A549 (cell line): Measurements from ENCODE around the gene WDR19. TPM values are rescaled to one million over a fixed set of nuclear protein-coding genes. Genes with fewer than 3 reads are reported as not detected.

Experiments used
- ATAC-seq, 2 experiments: fragments of 200-7000 bp in 1 of 2; fragments of >200 bp in 1 of 2; cut with Nextera tagmentation in 1 of 2; cut with Tn5 transposase in 1 of 2; 3 replicates each; pipeline versions ENCODE4 v1.8.0 to v1.9.1; 2018 to 2020; ENCODE audit warnings: mild to moderate bottlenecking in 1 of 2, moderate library complexity in 1 of 2
- CTCF ChIA-PET: fragments of 300-600 bp; sonication (Branson Sonifier 250); formaldehyde crosslinking; extraction: SDS; loops from one replicate; lab custom pipeline; 2021; ENCODE audit warnings: antibody characterized with exemption, inconsistent platforms; lab: Yijun Ruan, JAX
- POLR2A ChIA-PET: fragments of 350-600 bp; formaldehyde crosslinking; extraction: SDS; loops from one replicate; lab custom pipeline; 2021; ENCODE audit warnings: antibody characterized with exemption, inconsistent platforms; lab: Yijun Ruan, JAX
- DNase-seq, 2 experiments: peaks; one replicate each; pipeline versions ENCODE4 v3.0.0 to v3.0.0-alpha.2; 2011 to 2016; ENCODE audit warnings: low read depth in 1 of 2, low spot score in 1 of 2
- FAIRE-seq: peaks from 2 replicates; lab custom pipeline; 2011; peaks lifted over from hg19 to GRCh38; lab: Jason Lieb, UNC
- H3K27ac ChIP-seq, 2 experiments: fragments of >200 bp; sonication (Bioruptor Twin); formaldehyde crosslinking; 3 replicates each; pipeline ENCODE4 v1.5.1; 2016 to 2017
- H3K4me1 ChIP-seq: fragments of >200 bp; sonication (Bioruptor Twin); formaldehyde crosslinking; 3 replicates; pipeline ENCODE4 v1.6.1; 2016
- H3K4me2 ChIP-seq: fragments of >200 bp; sonication (Bioruptor Twin); formaldehyde crosslinking; 3 replicates; pipeline ENCODE4 v1.6.1; 2016
- H3K4me3 ChIP-seq: fragments of >200 bp; sonication (Bioruptor Twin); formaldehyde crosslinking; 3 replicates; pipeline ENCODE4 v1.5.1; 2016
- H3K9me3 ChIP-seq: fragments of >200 bp; sonication (Bioruptor Twin); formaldehyde crosslinking; 3 replicates; pipeline ENCODE4 v1.6.1; 2016
- ATOH8 ChIP-seq: fragments of 250-450 bp; sonication (Bioruptor Pico); IDR thresholded peaks from 2 replicates; pipeline ENCODE4 v1.5.0; 2020; ENCODE audit warnings: low read depth, mild to moderate bottlenecking, moderate library complexity
- CEBPB ChIP-seq, 2 experiments: fragments of >200 bp in 1 of 2; sonication (Bioruptor Twin) in 1 of 2; formaldehyde crosslinking in 1 of 2; IDR thresholded peaks; 2 replicates each; pipeline ENCODE4 v1.6.1; 2012 to 2016
- CHD4 ChIP-seq: fragments of 200-600 bp; sonication (generic); IDR thresholded peaks from 2 replicates; pipeline ENCODE4 v1.6.1; 2016; ENCODE audit warnings: antibody characterized with exemption, mild to moderate bottlenecking, borderline replicate concordance
- E2F6 ChIP-seq: IDR thresholded peaks from 2 replicates; pipeline ENCODE4 v1.6.1; 2012; ENCODE audit warnings: low read depth, borderline replicate concordance
- EHF ChIP-seq: fragments of 250-450 bp; sonication (Bioruptor Pico); IDR thresholded peaks from 2 replicates; pipeline ENCODE4 v1.5.0; 2020; ENCODE audit warnings: mild to moderate bottlenecking
- EHMT2 ChIP-seq: fragments of 200-600 bp; sonication (generic); IDR thresholded peaks from 2 replicates; pipeline ENCODE4 v1.6.1; 2016; ENCODE audit warnings: antibody characterized with exemption, low read depth, mild to moderate bottlenecking, moderate library complexity
- EP300 ChIP-seq, 2 experiments: fragments of >200 bp; sonication (Bioruptor Twin); formaldehyde crosslinking; IDR thresholded peaks; 2 replicates in 1 of 2; 3 replicates in 1 of 2; pipeline ENCODE4 v1.6.1; 2016 to 2017
- ESRRA ChIP-seq: fragments of 150-350 bp; IDR thresholded peaks from 2 replicates; pipeline ENCODE4 v1.6.1; 2014; ENCODE audit warnings: mild to moderate bottlenecking, low read length, borderline replicate concordance
- FOSL2 ChIP-seq, 2 experiments: fragments of 450-650 bp in 1 of 2; fragments of >200 bp in 1 of 2; sonication (Bioruptor Twin) in 1 of 2; formaldehyde crosslinking; IDR thresholded peaks; 2 replicates each; pipeline versions ENCODE4 v1.5.0 to v1.6.1; 2016 to 2020; ENCODE audit warnings: mild to moderate bottlenecking in 1 of 2, moderate library complexity in 1 of 2
- GATA3 ChIP-seq: IDR thresholded peaks from 2 replicates; pipeline ENCODE4 v1.6.1; 2012; ENCODE audit warnings: borderline replicate concordance
- HES2 ChIP-seq: fragments of >200 bp; sonication (Bioruptor Twin); formaldehyde crosslinking; IDR thresholded peaks from 2 replicates; pipeline ENCODE4 v1.6.1; 2016
- HOXA7 ChIP-seq: fragments of 250-450 bp; sonication (Bioruptor Pico); IDR thresholded peaks from 2 replicates; pipeline ENCODE4 v1.5.0; 2020; ENCODE audit warnings: mild to moderate bottlenecking, moderate library complexity
- HOXB5 ChIP-seq: fragments of 250-450 bp; sonication (Bioruptor Pico); IDR thresholded peaks from 2 replicates; pipeline ENCODE4 v1.5.0; 2020; ENCODE audit warnings: mild to moderate bottlenecking, moderate library complexity
- JUN ChIP-seq, 2 experiments: fragments of >200 bp; sonication (Bioruptor Twin); formaldehyde crosslinking; IDR thresholded peaks; 2 replicates in 1 of 2; 3 replicates in 1 of 2; pipeline ENCODE4 v1.6.1; 2016 to 2017
- JUNB ChIP-seq: fragments of >200 bp; sonication (Bioruptor Twin); formaldehyde crosslinking; IDR thresholded peaks from 2 replicates; pipeline ENCODE4 v1.6.1; 2016
- KDM1A ChIP-seq: fragments of 200-600 bp; sonication (generic); IDR thresholded peaks from 2 replicates; pipeline ENCODE4 v1.6.1; 2016; ENCODE audit warnings: low read depth, mild to moderate bottlenecking
- MAX ChIP-seq: IDR thresholded peaks from 2 replicates; pipeline ENCODE4 v1.6.1; 2012
- NFE2L2 ChIP-seq: fragments of 150-350 bp; conservative IDR thresholded peaks from 2 replicates; pipeline ENCODE4 v1.6.1; 2014; ENCODE audit warnings: low read length
- NPAS2 ChIP-seq: fragments of 250-450 bp; sonication (Bioruptor Pico); IDR thresholded peaks from 2 replicates; pipeline ENCODE4 v1.8.0; 2022; ENCODE audit warnings: mild to moderate bottlenecking, moderate library complexity, borderline replicate concordance
- NR3C1 ChIP-seq: fragments of >200 bp; sonication (Bioruptor Twin); formaldehyde crosslinking; IDR thresholded peaks from 3 replicates; pipeline ENCODE4 v1.6.1; 2017
- PBX3 ChIP-seq: IDR thresholded peaks from 2 replicates; pipeline ENCODE4 v1.6.1; 2012
- POLR2A ChIP-seq: IDR thresholded peaks from 2 replicates; pipeline ENCODE4 v1.6.1; 2012; ENCODE audit warnings: mild to moderate bottlenecking, low read length
- RFX5 ChIP-seq: fragments of 450-650 bp; IDR thresholded peaks from 2 replicates; pipeline ENCODE4 v1.7.1; 2014; ENCODE audit warnings: antibody characterized with exemption, mild to moderate bottlenecking, moderate library complexity
- SMC3 ChIP-seq: fragments of >200 bp; sonication (Bioruptor Twin); formaldehyde crosslinking; IDR thresholded peaks from 3 replicates; pipeline ENCODE4 v1.6.1; 2018; ENCODE audit warnings: inconsistent platforms
- TFCP2L1 ChIP-seq: fragments of 250-450 bp; sonication (Bioruptor Pico); IDR thresholded peaks from 2 replicates; pipeline ENCODE4 v1.5.0; 2021; ENCODE audit warnings: mild to moderate bottlenecking
- TP53 ChIP-seq: fragments of 250-450 bp; sonication (Bioruptor Pico); IDR thresholded peaks from 2 replicates; pipeline ENCODE4 v1.5.0; 2021; ENCODE audit warnings: mild to moderate bottlenecking, moderate library complexity
- WGBS: methylation state at CpG from one replicate; pipeline ENCODE4 v1.1.6; 2017; ENCODE audit errors: missing lambda C conversion rate; 5-methylcytosine and 5-hydroxymethylcytosine counted together
- polyA plus RNA-seq, 4 experiments: library from polyadenylated mRNA; depleted of rRNA in 3 of 4; stranded (reverse); fragments of >200 nt; fragmentation: RNase III in 1 of 4; extraction: RNeasy Plus Mini Kit Qiagen cat#74134 plus additional on column Dnase treatment in 1 of 4; gene quantifications; 2 replicates in 3 of 4; 3 replicates in 1 of 4; pipeline ENCODE4 v1.2.3, GENCODE V29; 2011 to 2017
- TF ChIP-seq, protein P1 (sequence below): fragments of >200 bp; sonication (Bioruptor Twin); formaldehyde crosslinking; IDR thresholded peaks from 3 replicates; pipeline ENCODE4 v1.6.1; 2016
- TF ChIP-seq, protein P2 (sequence below): fragments of 200-600 bp; sonication (generic); IDR thresholded peaks from 2 replicates; pipeline ENCODE4 v1.6.1; 2016; ENCODE audit warnings: antibody characterized with exemption, mild to moderate bottlenecking, moderate library complexity

The WDR19 gene
- polyA plus RNA-seq, 2 of the 4 experiments (the other 2 are of a cell fraction), result 12.1 to 30.1 TPM

- FAIRE-seq, result no peak
- TF ChIP-seq, protein P1, sequence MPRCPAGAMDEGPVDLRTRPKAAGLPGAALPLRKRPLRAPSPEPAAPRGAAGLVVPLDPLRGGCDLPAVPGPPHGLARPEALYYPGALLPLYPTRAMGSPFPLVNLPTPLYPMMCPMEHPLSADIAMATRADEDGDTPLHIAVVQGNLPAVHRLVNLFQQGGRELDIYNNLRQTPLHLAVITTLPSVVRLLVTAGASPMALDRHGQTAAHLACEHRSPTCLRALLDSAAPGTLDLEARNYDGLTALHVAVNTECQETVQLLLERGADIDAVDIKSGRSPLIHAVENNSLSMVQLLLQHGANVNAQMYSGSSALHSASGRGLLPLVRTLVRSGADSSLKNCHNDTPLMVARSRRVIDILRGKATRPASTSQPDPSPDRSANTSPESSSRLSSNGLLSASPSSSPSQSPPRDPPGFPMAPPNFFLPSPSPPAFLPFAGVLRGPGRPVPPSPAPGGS, result no peak
- no peak for TF ChIP-seq EHMT2
- no peak for TF ChIP-seq TFCP2L1
- TF ChIP-seq MAX, result no peak
- no peak for TF ChIP-seq NFE2L2
- TF ChIP-seq CEBPB (IDR thresholded peaks at IDR 0.05), result no peak
- TF ChIP-seq ATOH8 (CRISPR knock-in tag), result no peak
- TF ChIP-seq HOXB5 (CRISPR knock-in tag), result no peak
- no peak for TF ChIP-seq PBX3
- TF ChIP-seq CHD4, result no peak
- no peak for TF ChIP-seq NPAS2 (CRISPR knock-in tag)
- TF ChIP-seq KDM1A, result no peak
- TF ChIP-seq JUN (IDR thresholded peaks at IDR 0.05), result no peak
- TF ChIP-seq HES2, result no peak
- TF ChIP-seq GATA3, result no peak
- 94% methylated on average over 2 of the region's 2 CpGs for WGBS
- no peak for DNase-seq
- Histone ChIP-seq H3K4me2 (no peak overlapping the region), H3K27ac (no peak overlapping the region), H3K4me1 (no peaks in the 10 kb centered on the region), H3K9me3 (no peaks in the 10 kb centered on the region), H3K4me3 (no peak overlapping the region)
- ChIA-PET CTCF (no interaction called here), POLR2A (no interaction called here)
- no peak for ATAC-seq
These were observed 48.1 kb downstream of the WDR19 start for GRCh38 chr4:39230462-39230861.

- DNase-seq (no peak), ATAC-seq (no peak), FAIRE-seq (no peak)
- CTCF ChIA-PET, result no interaction called here
- POLR2A ChIA-PET, result no interaction called here
- no peaks in the 10 kb centered on the region for H3K4me1 ChIP-seq
- no peak overlapping the region for H3K27ac ChIP-seq
- no peak overlapping the region for H3K4me2 ChIP-seq
- no peak overlapping the region for H3K4me3 ChIP-seq
- WGBS, result 97% methylated on average over 3 of the region's 3 CpGs
- H3K9me3 ChIP-seq, result no peaks in the 10 kb centered on the region
- TF ChIP-seq CEBPB (IDR thresholded peaks at IDR 0.05) (no peak), EP300 (IDR thresholded peaks at IDR 0.05) (no peak), EHF (no peak), JUN (IDR thresholded peaks at IDR 0.05) (no peak), HOXA7 (no peak), E2F6 (no peak), JUNB (no peak)
These were observed 49.3 kb downstream of the WDR19 start for GRCh38 chr4:39231660-39232059.

DNA sequence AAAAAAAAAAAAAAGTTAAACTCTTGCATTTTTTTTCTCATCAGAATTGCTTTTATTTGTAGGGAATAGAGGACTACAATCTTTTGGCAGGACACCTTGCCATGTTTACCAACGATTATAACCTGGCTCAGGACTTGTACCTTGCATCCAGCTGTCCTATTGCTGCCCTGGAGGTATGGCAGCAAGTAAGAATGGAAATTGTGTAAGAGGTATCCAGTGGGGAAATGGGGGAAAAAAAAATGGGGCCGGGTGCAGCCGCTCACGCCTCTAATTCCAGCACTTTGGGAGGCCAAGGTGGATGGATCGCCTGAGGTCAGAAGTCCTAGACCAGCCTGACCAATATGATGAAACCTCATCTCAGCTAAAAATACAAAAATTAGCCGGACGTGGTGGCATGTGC is 49.8 kb downstream of the WDR19 start:
- no peak for ATAC-seq
- FAIRE-seq, result no peak
- DNase-seq, result no peak
- 66% methylated on average over 7 of the region's 7 CpGs for WGBS
- TF ChIP-seq TP53 (CRISPR knock-in tag) (no peak), RFX5 (no peak), NR3C1 (no peak), MAX (no peak), POLR2A (no peak), CHD4 (no peak), ESRRA (no peak), FOSL2 (IDR thresholded peaks at IDR 0.05) (no peak), FOSL2 (CRISPR knock-in tag; IDR thresholded peaks at IDR 0.05) (no peak), CEBPB (IDR thresholded peaks at IDR 0.05) (no peak), SMC3 (no peak)
- TF ChIP-seq, protein P2, sequence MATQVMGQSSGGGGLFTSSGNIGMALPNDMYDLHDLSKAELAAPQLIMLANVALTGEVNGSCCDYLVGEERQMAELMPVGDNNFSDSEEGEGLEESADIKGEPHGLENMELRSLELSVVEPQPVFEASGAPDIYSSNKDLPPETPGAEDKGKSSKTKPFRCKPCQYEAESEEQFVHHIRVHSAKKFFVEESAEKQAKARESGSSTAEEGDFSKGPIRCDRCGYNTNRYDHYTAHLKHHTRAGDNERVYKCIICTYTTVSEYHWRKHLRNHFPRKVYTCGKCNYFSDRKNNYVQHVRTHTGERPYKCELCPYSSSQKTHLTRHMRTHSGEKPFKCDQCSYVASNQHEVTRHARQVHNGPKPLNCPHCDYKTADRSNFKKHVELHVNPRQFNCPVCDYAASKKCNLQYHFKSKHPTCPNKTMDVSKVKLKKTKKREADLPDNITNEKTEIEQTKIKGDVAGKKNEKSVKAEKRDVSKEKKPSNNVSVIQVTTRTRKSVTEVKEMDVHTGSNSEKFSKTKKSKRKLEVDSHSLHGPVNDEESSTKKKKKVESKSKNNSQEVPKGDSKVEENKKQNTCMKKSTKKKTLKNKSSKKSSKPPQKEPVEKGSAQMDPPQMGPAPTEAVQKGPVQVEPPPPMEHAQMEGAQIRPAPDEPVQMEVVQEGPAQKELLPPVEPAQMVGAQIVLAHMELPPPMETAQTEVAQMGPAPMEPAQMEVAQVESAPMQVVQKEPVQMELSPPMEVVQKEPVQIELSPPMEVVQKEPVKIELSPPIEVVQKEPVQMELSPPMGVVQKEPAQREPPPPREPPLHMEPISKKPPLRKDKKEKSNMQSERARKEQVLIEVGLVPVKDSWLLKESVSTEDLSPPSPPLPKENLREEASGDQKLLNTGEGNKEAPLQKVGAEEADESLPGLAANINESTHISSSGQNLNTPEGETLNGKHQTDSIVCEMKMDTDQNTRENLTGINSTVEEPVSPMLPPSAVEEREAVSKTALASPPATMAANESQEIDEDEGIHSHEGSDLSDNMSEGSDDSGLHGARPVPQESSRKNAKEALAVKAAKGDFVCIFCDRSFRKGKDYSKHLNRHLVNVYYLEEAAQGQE, result no peak
- POLR2A ChIA-PET, result no interaction called here
- Histone ChIP-seq H3K9me3 (no peaks in the 10 kb centered on the region), H3K4me1 (no peaks in the 10 kb centered on the region), H3K4me3 (no peak overlapping the region), H3K4me2 (no peak overlapping the region), H3K27ac (no peak overlapping the region)
- CTCF ChIA-PET, result no interaction called here
